Small intestine (tissue), 7 donors: ENCODE results near the gene RASA2. TPM values are rescaled to one million over a fixed set of nuclear protein-coding genes. Genes with fewer than 3 reads are reported as not detected.

Source experiments
- DNase-seq, 2 donors: peaks; one replicate each; pipeline versions ENCODE4 v3.0.0 to v3.0.0-alpha.2; 2013
- FAIRE-seq: peaks from 2 replicates; lab custom pipeline; 2012; peaks lifted over from hg19 to GRCh38; lab: Jason Lieb, UNC
- H3K27ac ChIP-seq, 3 donors: one replicate each; pipeline ENCODE4 v1.5.1; 2013; ENCODE audit warnings: low read length in 2 of 3, mild to moderate bottlenecking in 2 of 3, control low read depth in 1 of 3, inconsistent platforms in 1 of 3, low read depth in 1 of 3, moderate library complexity in 1 of 3
- H3K27me3 ChIP-seq, 3 donors: one replicate each; pipeline ENCODE4 v1.6.1; 2013; ENCODE audit warnings: low read length in 3 of 3, inconsistent platforms in 1 of 3; ENCODE audit not compliant: control insufficient read depth in 3 of 3, insufficient read depth in 3 of 3
- H3K36me3 ChIP-seq, 3 donors: one replicate each; pipeline ENCODE4 v1.6.1; 2013; ENCODE audit warnings: low read length in 3 of 3, inconsistent platforms in 1 of 3, low read depth in 1 of 3, mild to moderate bottlenecking in 1 of 3, moderate library complexity in 1 of 3; ENCODE audit not compliant: control insufficient read depth in 3 of 3, insufficient read depth in 2 of 3
- H3K4me1 ChIP-seq, 3 donors: one replicate each; pipeline ENCODE4 v1.6.1; 2013; ENCODE audit warnings: low read length in 2 of 3, inconsistent platforms in 1 of 3, low read depth in 1 of 3, mild to moderate bottlenecking in 1 of 3, moderate library complexity in 1 of 3; ENCODE audit not compliant: control insufficient read depth in 3 of 3, insufficient read depth in 2 of 3
- H3K4me3 ChIP-seq, 3 donors: one replicate each; pipeline ENCODE4 v1.5.1; 2013; ENCODE audit warnings: low read length in 3 of 3, control low read depth in 1 of 3, inconsistent platforms in 1 of 3, low read depth in 1 of 3, mild to moderate bottlenecking in 1 of 3, moderate library complexity in 1 of 3
- H3K9me3 ChIP-seq, 2 donors: one replicate each; pipeline ENCODE4 v1.6.1; 2013; ENCODE audit warnings: low read depth in 1 of 2, low read length in 1 of 2; ENCODE audit not compliant: control insufficient read depth in 2 of 2, insufficient read depth in 1 of 2
- WGBS, 3 donors: extraction: QIAGEN DNeasy Blood & Tissue Kit; methylation state at CpG; one replicate each; pipeline ENCODE4 v1.1.7; 2013; 5-methylcytosine and 5-hydroxymethylcytosine counted together
- polyA plus RNA-seq, 4 donors: library from polyadenylated mRNA; stranded (reverse) in 3 of 4; unstranded in 1 of 4; fragments of 200-250 nt in 3 of 4; fragments of 120-200 nt in 1 of 4; gene quantifications; one replicate each; pipeline versions ENCODE4 v1.2.1 to v1.2.3, GENCODE V29; 2013
- donor health status: healthy with polysubstance abuse.
- donor health status: control.
- donor health status: control.
- donor health status: Bipolar disorder and iron deficiency.
- donor health status: healthy.

Gene RASA2
- polyA plus RNA-seq, 4 donors = 3.8 to 17.1 (median 4.4) TPM

- FAIRE-seq = no peak
- H3K27me3 ChIP-seq = no peaks in the 10 kb centered on the region
- H3K9me3 ChIP-seq = peaks cover 0 to 8% of the 10 kb centered on the region in 2 donors
- peaks cover 0 to 10% (median 0%) of the 10 kb centered on the region in 3 donors for H3K36me3 ChIP-seq
- WGBS, 3 donors = 96 to 98% (median 96%) methylated on average over 2 of the region's 2 CpGs
- DNase-seq = no peak
- no peak overlapping the region for H3K27ac ChIP-seq
- H3K4me3 ChIP-seq = no peak overlapping the region
- H3K4me1 ChIP-seq = peaks cover 0 to 6% (median 0%) of the 10 kb centered on the region in 3 donors
Measured at GRCh38 chr3:141547791-141548190, 61.0 kb downstream of the RASA2 start.

GRCh38 chr3:141550926-141551665 is 64.3 kb downstream of the RASA2 start:
- H3K36me3 ChIP-seq = peaks cover 0 to 6% (median 0%) of the 10 kb centered on the region in 3 donors
- FAIRE-seq (no peak), DNase-seq (no peak)
- H3K4me1 ChIP-seq = peaks cover 0 to 6% (median 3%) of the 10 kb centered on the region in 3 donors
- no peaks in the 10 kb centered on the region for H3K27me3 ChIP-seq
- no peak overlapping the region for H3K4me3 ChIP-seq
- 86 to 91% (median 90%) methylated on average over 2 of the region's 2 CpGs for WGBS, 3 donors
- peaks cover 0 to 2% of the 10 kb centered on the region in 2 donors for H3K9me3 ChIP-seq
- no peak overlapping the region for H3K27ac ChIP-seq

GRCh38 chr3:141552440-141552991 is 65.7 kb downstream of the RASA2 start:
- Histone ChIP-seq H3K27ac (no peak overlapping the region), H3K36me3 (peaks cover 0 to 6% (median 0%) of the 10 kb centered on the region in 3 donors), H3K4me3 (no peak overlapping the region), H3K27me3 (no peaks in the 10 kb centered on the region), H3K9me3 (no peaks in the 10 kb centered on the region), H3K4me1 (peaks cover 0 to 13% (median 8%) of the 10 kb centered on the region in 3 donors)
- 67 to 88% (median 76%) methylated on average over 2 of the region's 2 CpGs for WGBS, 3 donors
- no peak for FAIRE-seq
- DNase-seq = no peak

GRCh38 chr3:141553055-141553454 is 66.2 kb downstream of the RASA2 start:
- FAIRE-seq (no peak), DNase-seq (peak in 1 of 2 donors; percentile 61)
- 68 to 91% (median 69%) methylated on average over 1 of the region's 1 CpG for WGBS, 3 donors
- Histone ChIP-seq H3K36me3 (peaks cover 0 to 6% (median 0%) of the 10 kb centered on the region in 3 donors), H3K27ac (no peak overlapping the region), H3K9me3 (no peaks in the 10 kb centered on the region), H3K27me3 (no peaks in the 10 kb centered on the region), H3K4me3 (no peak overlapping the region), H3K4me1 (peaks cover 0 to 18% (median 8%) of the 10 kb centered on the region in 3 donors)

GRCh38 chr3:141556034-141556433 is 69.2 kb downstream of the RASA2 start:
- no peaks in the 10 kb centered on the region for H3K27me3 ChIP-seq
- FAIRE-seq (no peak), DNase-seq (peak in 1 of 2 donors; percentile 33)
- H3K27ac ChIP-seq = peak overlapping the region in 1 of 3 donors; percentile 61
- H3K4me1 ChIP-seq = peaks cover 0 to 26% (median 8%) of the 10 kb centered on the region in 3 donors
- no peaks in the 10 kb centered on the region for H3K9me3 ChIP-seq
- 50 to 78% (median 66%) methylated on average over 1 of the region's 1 CpG for WGBS, 3 donors
- H3K36me3 ChIP-seq = peaks cover 0 to 4% (median 2%) of the 10 kb centered on the region in 3 donors
- no peak overlapping the region for H3K4me3 ChIP-seq

GRCh38 chr3:141557961-141558706 is 71.3 kb downstream of the RASA2 start:
- H3K9me3 ChIP-seq = no peaks in the 10 kb centered on the region
- no peaks in the 10 kb centered on the region for H3K27me3 ChIP-seq
- H3K27ac ChIP-seq = peak overlapping the region in 1 of 3 donors; percentile 71
- 22 to 38% (median 32%) methylated on average over 4 of the region's 4 CpGs for WGBS, 3 donors
- H3K36me3 ChIP-seq = peaks cover 0 to 10% (median 2%) of the 10 kb centered on the region in 3 donors
- no peak overlapping the region for H3K4me3 ChIP-seq
- peaks cover 0 to 26% (median 2%) of the 10 kb centered on the region in 3 donors for H3K4me1 ChIP-seq
- DNase-seq = peak; percentile 55 to 70
- no peak for FAIRE-seq

GRCh38 chr3:141561426-141562034 is 74.7 kb downstream of the RASA2 start:
- WGBS, 3 donors = 83 to 96% (median 92%) methylated on average over 2 of the region's 2 CpGs

GRCh38 chr3:141564241-141564640 is 77.4 kb downstream of the RASA2 start:
- no peak for FAIRE-seq
- no peak overlapping the region for H3K27ac ChIP-seq
- DNase-seq = no peak
- H3K4me1 ChIP-seq = peaks cover 0 to 4% (median 0%) of the 10 kb centered on the region in 3 donors
- H3K27me3 ChIP-seq = no peaks in the 10 kb centered on the region
- H3K4me3 ChIP-seq = no peak overlapping the region
- 95 to 98% (median 97%) methylated on average over 1 of the region's 1 CpG for WGBS, 3 donors
- H3K9me3 ChIP-seq = no peaks in the 10 kb centered on the region
- H3K36me3 ChIP-seq = peaks cover 0 to 10% (median 2%) of the 10 kb centered on the region in 3 donors

More at GRCh38 chr3:141561426-141562034, 74.7 kb downstream of the RASA2 start:
- Histone ChIP-seq H3K4me3 (no peak overlapping the region), H3K4me1 (peaks cover 0 to 24% (median 2%) of the 10 kb centered on the region in 3 donors), H3K27ac (no peak overlapping the region), H3K36me3 (peaks cover 0 to 10% (median 2%) of the 10 kb centered on the region in 3 donors), H3K27me3 (no peaks in the 10 kb centered on the region), H3K9me3 (no peaks in the 10 kb centered on the region)
- FAIRE-seq (peak; percentile 5), DNase-seq (peak; percentile 65 to 70)
